H1 (cell line): ENCODE measurements around the gene CENPB. TPM values are rescaled to one million over a fixed set of nuclear protein-coding genes. Genes with fewer than 3 reads are reported as not detected.
A peak's percentile ranks its signal among the peaks of the same experiment; 100 is the strongest.

Source experiments
- RXRA ChIP-seq: IDR thresholded peaks from 2 replicates; pipeline ENCODE4 v1.6.1; 2011; ENCODE audit warnings: low read depth, mild to moderate bottlenecking, low read length, moderate library complexity; ENCODE audit not compliant: insufficient read depth
- polyA plus RNA-seq, 7 experiments: library from polyadenylated mRNA; depleted of rRNA in 3 of 7; stranded (reverse) in 5 of 7; unstranded in 2 of 7; fragments of >200 nt in 5 of 7; fragments of 200-250 nt in 2 of 7; gene quantifications; 1 replicate in 5 of 7; 2 replicates in 1 of 7; 4 replicates in 1 of 7; pipeline versions ENCODE4 v1.2.1 to v1.2.3, GENCODE V29; 2011 to 2013; ENCODE audit warnings: missing spikeins in 2 of 7, mixed read lengths in 2 of 7
- total RNA-seq: library from RNA; stranded (reverse); fragmentation: NEBNext Ultra II Directional; extraction: Animal tissue kit (Norgen Biotek cat#: 25700); gene quantifications from 2 replicates; pipeline ENCODE4 v1.2.1, GENCODE V29; 2021
- TF ChIP-seq, protein P1 (sequence below): IDR thresholded peaks from 2 replicates; pipeline ENCODE4 v1.6.1; 2012; ENCODE audit warnings: inconsistent platforms

CENPB gene
- total and polyA plus RNA-seq, 2 of the 8 experiments (the other 6 are each of a cell fraction or from before 2014, with no cell fraction given), result 17.7 to 51.6 TPM

- TF ChIP-seq RXRA, result no peak
- TF ChIP-seq, protein P1, sequence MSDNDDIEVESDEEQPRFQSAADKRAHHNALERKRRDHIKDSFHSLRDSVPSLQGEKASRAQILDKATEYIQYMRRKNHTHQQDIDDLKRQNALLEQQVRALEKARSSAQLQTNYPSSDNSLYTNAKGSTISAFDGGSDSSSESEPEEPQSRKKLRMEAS, result peak; percentile 55
- TF ChIP-seq, all 59 proteins: peak for 6
Measured at GRCh38 chr20:3818155-3819151, 31.9 kb upstream of the CENPB start (continued).
